Measurements from ENCODE around the gene CGA. TPM values are rescaled to one million over a fixed set of nuclear protein-coding genes. Genes with fewer than 3 reads are reported as not detected.
"Not testable (repeated sequence)": the region's sequence is repeated elsewhere in the genome, so short reads cannot be mapped to it uniquely, and the experiment has no call there.

CGA gene
- total RNA-seq (not detected), total RNA-seq (0 to 0.17 (median 0) reads per million in 29 experiments)
- total RNA-seq (2013) = 0.13 TPM

DNA sequence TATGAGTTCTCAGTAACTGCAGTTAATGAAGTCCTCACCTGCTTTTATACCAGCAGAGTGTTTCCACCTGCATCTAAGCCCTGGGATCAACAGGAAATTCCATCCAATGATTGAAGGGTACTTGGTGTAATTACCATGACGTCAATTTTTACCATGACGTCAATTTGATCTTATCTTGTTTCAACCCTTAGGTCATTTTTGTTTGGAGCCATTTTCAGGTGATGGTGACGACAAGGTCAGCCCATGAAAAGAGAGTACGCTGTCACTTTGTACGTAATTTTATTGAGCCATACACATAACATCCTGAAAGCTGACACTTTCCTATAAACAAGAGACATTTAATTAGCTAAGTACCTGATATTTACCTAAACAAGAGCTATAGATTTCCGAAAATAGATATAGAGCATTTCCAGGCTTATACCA lies at the start of gene CGA:
Gene CGA, minus strand, starts transcription at position 20 of the 423 bp plus-strand sequence. CDS start 6,906 bp downstream, outside the sequence.
- no peak within 1 kb of the TSS for H3K27ac Mint-ChIP-seq
- no peak for DNase-seq
- no peaks in the 10 kb centered on the region for H3K36me3 Mint-ChIP-seq
- no peak for ATAC-seq (replicated peaks in 1 of 4)
- CTCF ChIA-PET = interaction anchor here (0.6 to 2.1 kb wide), 2 partner anchors 16 to 24 kb away, joined by 3 to 6 read pairs; no protein-coding TSS in a partner anchor
- H3K4me1 Mint-ChIP-seq = no peaks in the 10 kb centered on the region
- 83% methylated on average over 1 of the region's 6 CpGs for WGBS (ENCODE audit: insufficient coverage)
- no peak within 1 kb of the TSS for H3K4me3 Mint-ChIP-seq
- no peaks in the 10 kb centered on the region for H3K4me1 ChIP-seq (ENCODE audit: control insufficient read depth in 1 of 2, extremely low read depth in 1 of 2, insufficient read depth in 2 of 2, low read length in 2 of 2)
- H3K36me3 ChIP-seq (ENCODE audit: control insufficient read depth in 2 of 2, extremely low read depth in 1 of 2, insufficient read depth in 1 of 2, low read length in 1 of 2) = no peaks in the 10 kb centered on the region
- H3K9me3 Mint-ChIP-seq = no peaks in the 10 kb centered on the region
- H3K27me3 ChIP-seq (replicated peaks in 1 of 2; ENCODE audit: control insufficient read depth in 2 of 2, extremely low read depth in 1 of 2, insufficient read depth in 2 of 2, low read length in 1 of 2) = peaks cover 0 to 4% of the 10 kb centered on the region in 2 experiments
- peaks cover 11 to 23% of the 10 kb centered on the region in 2 donors for H3K27me3 Mint-ChIP-seq
- POLR2A ChIA-PET = interaction anchor here in 1 of 2 donors (0.5 kb wide), 1 partner anchor 503 kb away, joined by 4 read pairs; no protein-coding TSS in a partner anchor
- H3K4me3 ChIP-seq (ENCODE audit: control insufficient read depth in 1 of 2, extremely low read depth in 1 of 2, low read length in 1 of 2) = no peak within 1 kb of the TSS
- H3K27ac ChIP-seq (ENCODE audit: low read length) = no peak within 1 kb of the TSS
- no peaks in the 10 kb centered on the region for H3K9me3 ChIP-seq

DNA sequence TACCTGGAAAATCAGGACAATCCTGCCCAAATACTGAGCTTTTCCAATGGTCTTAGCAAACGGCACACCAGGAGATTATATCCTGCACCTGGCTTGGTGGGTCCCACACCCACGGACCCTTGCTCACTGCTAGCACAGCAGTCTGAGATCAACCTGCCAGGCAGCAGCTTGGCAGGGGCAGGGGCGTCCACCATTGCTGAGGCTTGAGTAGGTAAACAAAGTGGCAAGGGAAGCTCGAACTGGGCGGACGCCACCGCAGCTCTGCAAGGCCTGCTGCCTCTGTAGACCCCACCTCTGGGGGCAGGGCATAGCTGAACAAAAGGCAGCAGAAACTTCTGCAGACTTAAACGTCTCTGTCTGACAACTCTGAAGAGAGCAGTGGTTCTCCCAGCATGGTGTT lies 45.0 kb upstream of the CGA start:
- not testable (repeated sequence) for H3K36me3 ChIP-seq (ENCODE audit: control insufficient read depth in 2 of 2, extremely low read depth in 1 of 2, insufficient read depth in 1 of 2, low read length in 1 of 2); H3K27me3 Mint-ChIP-seq; H3K4me3 ChIP-seq (ENCODE audit: control insufficient read depth in 1 of 2, extremely low read depth in 1 of 2, low read length in 1 of 2); H3K4me1 ChIP-seq (ENCODE audit: control insufficient read depth in 1 of 2, extremely low read depth in 1 of 2, insufficient read depth in 2 of 2, low read length in 2 of 2); H3K9me3 Mint-ChIP-seq; H3K27me3 ChIP-seq (replicated peaks in 1 of 2; ENCODE audit: control insufficient read depth in 2 of 2, extremely low read depth in 1 of 2, insufficient read depth in 2 of 2, low read length in 1 of 2); ATAC-seq (replicated peaks in 1 of 4); H3K27ac Mint-ChIP-seq; H3K4me3 Mint-ChIP-seq; H3K36me3 Mint-ChIP-seq; DNase-seq; H3K9me3 ChIP-seq; H3K4me1 Mint-ChIP-seq; H3K27ac ChIP-seq (ENCODE audit: low read length)
- CTCF ChIA-PET = interaction anchor here (0.7 to 1.9 kb wide), 14 partner anchors 9 to 1731 kb away, joined by 3 to 6 read pairs (median 4); no protein-coding TSS in a partner anchor
- POLR2A ChIA-PET = interaction anchor here in 1 of 2 donors (0.6 kb wide), 1 partner anchor 1809 kb away, joined by 3 read pairs; no protein-coding TSS in a partner anchor
- 87% methylated on average over 8 of the region's 8 CpGs for WGBS (ENCODE audit: insufficient coverage)

GRCh38 chr6:87139236-87139635 lies 44.3 kb upstream of the CGA start:
- Mint-ChIP-seq H3K27ac (no peak overlapping the region), H3K27me3 (peaks cover 0 to 5% of the 10 kb centered on the region in 2 donors), H3K4me3 (no peak overlapping the region), H3K9me3 (no peaks in the 10 kb centered on the region), H3K4me1 (peaks cover 0 to 2% (median 2%) of the 10 kb centered on the region in 3 donors), H3K36me3 (no peaks in the 10 kb centered on the region)
- no CpG with 5 or more reads among the region's 1 CpG for WGBS (ENCODE audit: insufficient coverage)
- H3K4me3 ChIP-seq (ENCODE audit: control insufficient read depth in 1 of 2, extremely low read depth in 1 of 2, low read length in 1 of 2) = no peak overlapping the region
- peak; percentile 68 to 81 (median 70) for ATAC-seq (replicated peaks in 1 of 4)
- H3K9me3 ChIP-seq = no peaks in the 10 kb centered on the region
- ChIA-PET POLR2A (no interaction called here), CTCF (interaction anchor here (0.5 to 1.9 kb wide), 19 partner anchors 8 to 1732 kb away, joined by 3 to 10 read pairs (median 4); no protein-coding TSS in a partner anchor)
- H3K4me1 ChIP-seq (ENCODE audit: control insufficient read depth in 1 of 2, extremely low read depth in 1 of 2, insufficient read depth in 2 of 2, low read length in 2 of 2) = peaks cover 0 to 4% of the 10 kb centered on the region in 2 experiments
- H3K36me3 ChIP-seq (ENCODE audit: control insufficient read depth in 2 of 2, extremely low read depth in 1 of 2, insufficient read depth in 1 of 2, low read length in 1 of 2) = no peaks in the 10 kb centered on the region
- peaks cover 0 to 8% of the 10 kb centered on the region in 2 experiments for H3K27me3 ChIP-seq (replicated peaks in 1 of 2; ENCODE audit: control insufficient read depth in 2 of 2, extremely low read depth in 1 of 2, insufficient read depth in 2 of 2, low read length in 1 of 2)
- peak in 25 of 35 experiments; percentile 9 to 82 (median 28) for DNase-seq
- H3K27ac ChIP-seq (ENCODE audit: low read length) = no peak overlapping the region

- Histone ChIP-seq H3K27ac (ENCODE audit: low read length) (no peak overlapping the region), H3K36me3 (ENCODE audit: control insufficient read depth in 2 of 2, extremely low read depth in 1 of 2, insufficient read depth in 1 of 2, low read length in 1 of 2) (no peaks in the 10 kb centered on the region), H3K4me3 (ENCODE audit: control insufficient read depth in 1 of 2, extremely low read depth in 1 of 2, low read length in 1 of 2) (no peak overlapping the region), H3K9me3 (no peaks in the 10 kb centered on the region), H3K4me1 (ENCODE audit: control insufficient read depth in 1 of 2, extremely low read depth in 1 of 2, insufficient read depth in 2 of 2, low read length in 2 of 2) (peaks cover 0 to 4% of the 10 kb centered on the region in 2 experiments), H3K27me3 (replicated peaks in 1 of 2; ENCODE audit: control insufficient read depth in 2 of 2, extremely low read depth in 1 of 2, insufficient read depth in 2 of 2, low read length in 1 of 2) (peaks cover 0 to 8% of the 10 kb centered on the region in 2 experiments)
- ChIA-PET CTCF (interaction anchor here in 1 of 2 donors (0.5 kb wide), 1 partner anchor 1953 kb away, joined by 3 read pairs; no protein-coding TSS in a partner anchor), POLR2A (interaction anchor here in 1 of 2 donors (0.6 kb wide), 1 partner anchor 455 kb away, joined by 8 read pairs; no protein-coding TSS in a partner anchor)
- WGBS (ENCODE audit: insufficient coverage) = 20% methylated on average over 1 of the region's 1 CpG
- Mint-ChIP-seq H3K27ac (no peak overlapping the region), H3K36me3 (no peaks in the 10 kb centered on the region), H3K27me3 (peaks cover 3 to 5% of the 10 kb centered on the region in 2 donors), H3K9me3 (no peaks in the 10 kb centered on the region), H3K4me1 (peaks cover 0 to 2% (median 2%) of the 10 kb centered on the region in 3 donors), H3K4me3 (no peak overlapping the region)
- no peak for ATAC-seq (replicated peaks in 1 of 4)
- DNase-seq = no peak
These were observed 42.1 kb upstream of the CGA start for GRCh38 chr6:87136963-87137362.

DNA sequence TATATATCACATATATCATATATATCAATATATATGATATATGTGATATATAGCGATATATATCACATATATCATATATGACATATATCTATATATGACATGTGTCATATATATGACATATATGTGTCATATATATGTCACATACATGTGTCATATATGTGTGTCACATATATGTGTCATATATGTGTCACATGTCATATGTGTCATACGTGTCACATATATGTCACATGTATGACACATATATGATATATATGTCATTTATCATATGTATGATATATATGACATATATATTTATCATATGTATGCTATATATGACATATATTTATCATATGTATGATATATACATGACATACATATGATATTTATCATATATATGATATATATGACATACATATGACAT lies 32.8 kb upstream of the CGA start:
- DNase-seq (no peak), ATAC-seq (replicated peaks in 1 of 4) (no peak)
- Histone ChIP-seq H3K36me3 (ENCODE audit: control insufficient read depth in 2 of 2, extremely low read depth in 1 of 2, insufficient read depth in 1 of 2, low read length in 1 of 2) (no peaks in the 10 kb centered on the region), H3K9me3 (no peaks in the 10 kb centered on the region), H3K4me3 (ENCODE audit: control insufficient read depth in 1 of 2, extremely low read depth in 1 of 2, low read length in 1 of 2) (no peak overlapping the region), H3K4me1 (ENCODE audit: control insufficient read depth in 1 of 2, extremely low read depth in 1 of 2, insufficient read depth in 2 of 2, low read length in 2 of 2) (no peaks in the 10 kb centered on the region), H3K27me3 (replicated peaks in 1 of 2; ENCODE audit: control insufficient read depth in 2 of 2, extremely low read depth in 1 of 2, insufficient read depth in 2 of 2, low read length in 1 of 2) (peaks cover 0 to 12% of the 10 kb centered on the region in 2 experiments), H3K27ac (ENCODE audit: low read length) (no peak overlapping the region)
- POLR2A ChIA-PET = no interaction called here
- no CpG with 5 or more reads among the region's 2 CpGs for WGBS (ENCODE audit: insufficient coverage)
- Mint-ChIP-seq H3K9me3 (no peaks in the 10 kb centered on the region), H3K4me3 (no peak overlapping the region), H3K27ac (no peak overlapping the region), H3K27me3 (peaks cover 14 to 20% of the 10 kb centered on the region in 2 donors), H3K4me1 (no peaks in the 10 kb centered on the region), H3K36me3 (no peaks in the 10 kb centered on the region)
- CTCF ChIA-PET = no interaction called here

GRCh38 chr6:87126501-87126900 lies 31.6 kb upstream of the CGA start:
- DNase-seq (no peak), ATAC-seq (replicated peaks in 1 of 4) (no peak)
- peaks cover 21 to 28% of the 10 kb centered on the region in 2 donors for H3K27me3 Mint-ChIP-seq
- ChIA-PET CTCF (interaction anchor here in 1 of 2 donors (0.6 to 0.7 kb wide), 2 partner anchors 20 to 456 kb away, joined by 3 read pairs; no protein-coding TSS in a partner anchor), POLR2A (interaction anchor here in 1 of 2 donors (0.6 kb wide), 1 partner anchor 368 kb away, joined by 5 read pairs; no protein-coding TSS in a partner anchor)
- no peak overlapping the region for H3K4me3 ChIP-seq (ENCODE audit: control insufficient read depth in 1 of 2, extremely low read depth in 1 of 2, low read length in 1 of 2)
- no peaks in the 10 kb centered on the region for H3K4me1 ChIP-seq (ENCODE audit: control insufficient read depth in 1 of 2, extremely low read depth in 1 of 2, insufficient read depth in 2 of 2, low read length in 2 of 2)
- no CpG with 5 or more reads among the region's 1 CpG for WGBS (ENCODE audit: insufficient coverage)
- no peak overlapping the region for H3K4me3 Mint-ChIP-seq
- no peaks in the 10 kb centered on the region for H3K4me1 Mint-ChIP-seq
- H3K36me3 Mint-ChIP-seq = no peaks in the 10 kb centered on the region
- H3K27ac Mint-ChIP-seq = no peak overlapping the region
- no peaks in the 10 kb centered on the region for H3K9me3 ChIP-seq
- peaks cover 0 to 16% of the 10 kb centered on the region in 2 experiments for H3K27me3 ChIP-seq (replicated peaks in 1 of 2; ENCODE audit: control insufficient read depth in 2 of 2, extremely low read depth in 1 of 2, insufficient read depth in 2 of 2, low read length in 1 of 2)
- no peaks in the 10 kb centered on the region for H3K36me3 ChIP-seq (ENCODE audit: control insufficient read depth in 2 of 2, extremely low read depth in 1 of 2, insufficient read depth in 1 of 2, low read length in 1 of 2)
- no peaks in the 10 kb centered on the region for H3K9me3 Mint-ChIP-seq
- no peak overlapping the region for H3K27ac ChIP-seq (ENCODE audit: low read length)
